GM12873 (cell line): ENCODE results near the gene FBXO10.

Experiments
- TF ChIP-seq, protein P1 (sequence below): IDR thresholded peaks from 2 replicates; pipeline ENCODE4 v1.5.1; 2012; ENCODE audit warnings: low read depth, mild to moderate bottlenecking, moderate library complexity, low read length, control low read depth; ENCODE audit not compliant: insufficient read depth; ENCODE audit errors: missing control alignments

FBXO10 gene

DNA sequence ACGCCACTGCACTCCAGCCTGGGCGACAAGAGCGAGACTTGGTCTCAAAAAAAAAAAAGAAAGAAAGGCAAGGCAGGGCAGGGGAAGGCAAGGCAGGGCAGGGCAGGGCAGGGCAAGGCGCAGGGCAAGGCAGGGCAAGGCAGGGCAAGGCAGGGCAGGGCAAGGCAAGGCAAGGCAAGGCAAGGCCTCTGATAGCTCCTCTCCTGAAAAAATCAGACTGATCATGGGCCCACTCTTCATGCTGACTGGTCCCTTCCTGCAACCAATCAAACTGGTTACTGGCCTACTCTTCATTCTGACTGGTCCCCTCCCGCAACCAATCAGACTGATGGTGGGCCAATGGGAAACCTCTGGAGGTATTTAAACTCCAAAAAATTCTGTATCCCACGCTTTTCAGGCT lies 107.6 kb downstream of the FBXO10 start:
- TF ChIP-seq, protein P1, sequence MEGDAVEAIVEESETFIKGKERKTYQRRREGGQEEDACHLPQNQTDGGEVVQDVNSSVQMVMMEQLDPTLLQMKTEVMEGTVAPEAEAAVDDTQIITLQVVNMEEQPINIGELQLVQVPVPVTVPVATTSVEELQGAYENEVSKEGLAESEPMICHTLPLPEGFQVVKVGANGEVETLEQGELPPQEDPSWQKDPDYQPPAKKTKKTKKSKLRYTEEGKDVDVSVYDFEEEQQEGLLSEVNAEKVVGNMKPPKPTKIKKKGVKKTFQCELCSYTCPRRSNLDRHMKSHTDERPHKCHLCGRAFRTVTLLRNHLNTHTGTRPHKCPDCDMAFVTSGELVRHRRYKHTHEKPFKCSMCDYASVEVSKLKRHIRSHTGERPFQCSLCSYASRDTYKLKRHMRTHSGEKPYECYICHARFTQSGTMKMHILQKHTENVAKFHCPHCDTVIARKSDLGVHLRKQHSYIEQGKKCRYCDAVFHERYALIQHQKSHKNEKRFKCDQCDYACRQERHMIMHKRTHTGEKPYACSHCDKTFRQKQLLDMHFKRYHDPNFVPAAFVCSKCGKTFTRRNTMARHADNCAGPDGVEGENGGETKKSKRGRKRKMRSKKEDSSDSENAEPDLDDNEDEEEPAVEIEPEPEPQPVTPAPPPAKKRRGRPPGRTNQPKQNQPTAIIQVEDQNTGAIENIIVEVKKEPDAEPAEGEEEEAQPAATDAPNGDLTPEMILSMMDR, result no peak

GRCh38 chr9:37466037-37466709 lies 110.0 kb downstream of the FBXO10 start:
- TF ChIP-seq, protein P1, result no peak

DNA sequence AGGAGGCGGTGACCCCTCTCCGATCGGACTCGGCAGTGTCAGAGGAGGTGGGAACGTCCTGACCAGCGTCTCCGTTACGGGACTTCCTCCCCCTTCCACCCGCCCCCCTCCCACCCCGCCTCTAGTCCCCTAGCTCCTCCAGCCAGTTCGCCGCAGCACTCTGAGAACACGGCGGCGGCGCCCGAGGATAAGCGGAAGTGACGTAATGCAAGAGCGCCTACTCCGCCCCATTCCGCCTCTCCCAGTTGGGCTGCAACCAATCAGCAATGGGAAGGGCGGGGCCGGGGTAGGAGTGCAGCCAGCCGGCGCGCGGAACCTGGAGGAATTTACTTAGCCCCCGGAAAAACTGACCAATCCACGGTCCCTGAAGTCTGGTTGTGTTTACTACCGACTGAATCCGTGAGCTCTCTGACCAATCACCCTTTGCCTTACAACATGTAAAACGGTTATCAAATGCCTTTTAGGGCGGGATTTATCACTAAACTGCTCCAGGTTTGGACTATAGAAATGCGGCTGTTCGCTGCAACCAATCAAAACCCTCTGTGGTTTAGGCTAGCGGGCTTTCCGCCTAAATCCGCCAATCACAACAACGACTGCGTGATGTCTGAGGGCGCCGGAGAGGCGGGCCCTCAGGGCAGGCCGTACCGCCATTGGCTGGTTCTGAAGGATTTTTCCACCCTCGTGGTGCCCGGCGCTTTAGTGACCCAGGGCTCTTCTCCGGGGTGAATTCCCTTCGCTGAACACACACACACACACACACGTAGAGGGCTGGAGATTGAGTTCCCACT lies 110.7 kb downstream of the FBXO10 start, which contains the start of gene ZBTB5:
TSS of gene ZBTB5 (minus strand) at position 202 of the 788 bp plus-strand sequence. CDS start 22,899 bp downstream, outside the sequence.
- TF ChIP-seq, protein P1, result no peak

- TF ChIP-seq, protein P1, result no peak
Measured at GRCh38 chr9:37464426-37465248, 111.5 kb downstream of the FBXO10 start.

DNA sequence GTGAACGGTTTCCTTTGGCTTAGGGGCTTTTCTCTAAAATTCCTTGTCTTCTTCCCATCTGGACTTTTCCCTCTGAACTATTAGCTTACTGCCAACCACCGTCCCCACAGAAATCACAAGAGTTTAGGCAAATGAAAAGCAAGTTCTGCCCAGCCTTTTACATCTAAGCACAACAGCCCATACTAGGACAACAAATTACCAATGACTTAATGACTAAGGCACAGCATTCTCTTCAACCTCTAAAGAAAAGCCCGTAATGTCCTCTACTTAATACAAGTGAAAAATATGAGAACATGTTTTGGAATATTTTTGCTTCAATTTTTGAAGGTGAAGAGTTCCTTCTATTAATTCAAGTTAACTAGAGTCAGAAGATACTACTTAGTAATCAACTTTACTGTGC lies 112.2 kb downstream of the FBXO10 start:
- TF ChIP-seq, protein P1, result no peak
